Right cardiac atrium (tissue), 5 donors: ENCODE data around the gene PDE11A. TPM values are rescaled to one million over a fixed set of nuclear protein-coding genes. Genes with fewer than 3 reads are reported as not detected.
"Not testable (repeated sequence)": the region's sequence is repeated elsewhere in the genome, so short reads cannot be mapped to it uniquely, and the experiment has no call there.

Experiments used
- ATAC-seq, 2 donors: fragments of 200-7000 bp; cut with Tn5 transposase; one replicate each; pipeline versions ENCODE4 v1.8.0 to v1.9.1; 2020; ENCODE audit warnings: moderate library complexity in 2 of 2, mild to moderate bottlenecking in 1 of 2
- DNase-seq, 3 donors: peaks; one replicate each; pipeline ENCODE4 v3.0.0-alpha.2; 2020
- H3K27ac ChIP-seq: one replicate; pipeline ENCODE4 v1.5.1; 2013; ENCODE audit warnings: mild to moderate bottlenecking, low read length, control low read depth, moderate library complexity
- H3K27me3 ChIP-seq: one replicate; pipeline ENCODE4 v1.6.1; 2013; ENCODE audit not compliant: control insufficient read depth, insufficient read depth
- H3K4me1 ChIP-seq: one replicate; pipeline ENCODE4 v1.6.1; 2013; ENCODE audit warnings: low read length; ENCODE audit not compliant: control insufficient read depth, insufficient read depth
- H3K4me3 ChIP-seq: one replicate; pipeline ENCODE4 v1.5.1; 2013; ENCODE audit warnings: low read length, control low read depth
- H3K9me3 ChIP-seq: one replicate; pipeline ENCODE4 v1.6.1; 2013; ENCODE audit warnings: low read length; ENCODE audit not compliant: control insufficient read depth
- WGBS: extraction: QIAGEN DNeasy Blood & Tissue Kit; methylation state at CpG from one replicate; pipeline ENCODE4 v1.1.7; 2013; 5-methylcytosine and 5-hydroxymethylcytosine counted together
- intact Hi-C, 4 donors: fragments of 100-400 bp; cut with DNase I; formaldehyde crosslinking; loops; one replicate each; pipeline versions ENCODE4 v1.11.0 to v1.14.0; 2022 to 2023
- polyA plus RNA-seq: library from polyadenylated mRNA; stranded (reverse); fragments of 200-250 nt; gene quantifications from one replicate; pipeline ENCODE4 v1.2.3, GENCODE V29; 2013
- total RNA-seq, 4 donors: library from RNA; stranded (reverse); fragmentation: NEBNext Ultra II Directional; extraction: Animal tissue kit (Norgen Biotek cat#: 25700); gene quantifications; one replicate each; pipeline ENCODE4 v1.2.1, GENCODE V29; 2021
- donor health status: healthy with polysubstance abuse.
- donor health status: DM: no; HTN: yes; CAD: no.
- donor health status: DM: no; HTN: no; CAD: no.
- donor health status: DM: no; HTN: yes; CAD: no; lungs with severe emphysema.
- donor health status: DM: yes; HTN: yes; CAD: no.

PDE11A gene
- total and polyA plus RNA-seq, 5 donors = 0.08 to 0.63 (median 0.18) TPM

GRCh38 chr2:177964892-177965291 is 107.7 kb downstream of the PDE11A start:
- H3K9me3 ChIP-seq = no peaks in the 10 kb centered on the region
- H3K4me1 ChIP-seq = no peaks in the 10 kb centered on the region
- 61% methylated on average over 1 of the region's 1 CpG for WGBS
- ATAC-seq (no peak), DNase-seq (no peak)
- intact Hi-C loops = no loop called here
- H3K27ac ChIP-seq = no peak overlapping the region
- no peaks in the 10 kb centered on the region for H3K27me3 ChIP-seq
- H3K4me3 ChIP-seq = no peak overlapping the region

- WGBS = 28% methylated on average over 1 of the region's 1 CpG
- Histone ChIP-seq H3K4me3 (no peak overlapping the region), H3K27me3 (no peaks in the 10 kb centered on the region), H3K27ac (no peak overlapping the region), H3K9me3 (no peaks in the 10 kb centered on the region), H3K4me1 (no peaks in the 10 kb centered on the region)
- intact Hi-C loops = no loop called here
- ATAC-seq (no peak), DNase-seq (no peak)
Observed at GRCh38 chr2:177952151-177952550, 120.4 kb downstream of the PDE11A start.

DNA sequence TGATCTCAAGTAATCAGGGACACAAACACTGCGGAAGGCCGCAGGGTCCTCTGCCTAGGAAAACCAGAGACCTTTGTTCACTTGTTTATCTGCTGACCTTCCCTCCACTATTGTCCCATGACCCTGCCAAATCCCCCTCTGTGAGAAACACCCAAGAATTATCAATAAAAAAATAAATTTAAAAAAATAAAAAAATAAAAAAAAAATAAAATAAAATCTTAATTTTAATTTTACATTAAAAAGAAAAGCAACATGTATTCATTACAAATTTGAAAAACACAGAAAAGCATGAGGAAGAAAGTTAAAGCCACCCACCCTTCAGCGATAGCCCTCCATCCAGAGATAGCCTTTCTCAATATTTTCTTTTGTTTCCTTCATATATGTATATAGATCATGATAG is 125.0 kb downstream of the PDE11A start:
- H3K27me3 ChIP-seq, H3K4me1 ChIP-seq, H3K4me3 ChIP-seq, ATAC-seq, DNase-seq, H3K9me3 ChIP-seq, intact Hi-C loops, H3K27ac ChIP-seq: not testable (repeated sequence)
- WGBS = 97% methylated on average over 1 of the region's 3 CpGs

DNA sequence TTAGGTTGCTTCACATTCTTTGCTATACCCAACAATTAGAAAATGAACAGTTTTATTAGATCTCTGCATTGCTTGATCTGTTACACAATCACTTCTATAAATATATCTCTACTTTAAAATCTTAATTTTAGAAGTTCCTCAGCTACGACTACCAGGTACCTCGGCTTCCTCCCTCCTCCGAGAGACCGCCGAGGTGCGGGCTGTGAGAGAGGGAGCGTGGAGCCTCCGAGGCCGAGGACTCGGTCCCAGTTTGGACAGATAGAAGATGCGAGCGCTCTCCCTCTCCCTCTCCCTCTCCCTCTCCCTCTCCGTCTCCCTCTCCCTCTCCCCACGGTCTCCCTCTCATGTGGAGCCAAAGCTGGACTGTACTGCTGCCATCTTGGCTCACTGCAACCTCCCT is 128.0 kb downstream of the PDE11A start:
- H3K27ac ChIP-seq, H3K9me3 ChIP-seq, DNase-seq, H3K4me3 ChIP-seq, intact Hi-C loops, H3K27me3 ChIP-seq, H3K4me1 ChIP-seq, ATAC-seq: not testable (repeated sequence)
- 94% methylated on average over 14 of the region's 14 CpGs for WGBS

- WGBS = 70% methylated on average over 1 of the region's 1 CpG
- Histone ChIP-seq H3K4me1 (peaks cover 3% of the 10 kb centered on the region), H3K27me3 (no peaks in the 10 kb centered on the region), H3K9me3 (no peaks in the 10 kb centered on the region), H3K4me3 (no peak overlapping the region), H3K27ac (no peak overlapping the region)
- ATAC-seq = no peak
- intact Hi-C loops = no loop called here
- DNase-seq = no peak
Observed at GRCh38 chr2:177942731-177943130, 129.8 kb downstream of the PDE11A start.

GRCh38 chr2:177939211-177939610 is 133.4 kb downstream of the PDE11A start:
- no peak for DNase-seq
- H3K4me1 ChIP-seq = peaks cover 3% of the 10 kb centered on the region
- H3K27me3 ChIP-seq = no peaks in the 10 kb centered on the region
- no peak for ATAC-seq
- no peak overlapping the region for H3K4me3 ChIP-seq
- H3K27ac ChIP-seq = no peak overlapping the region
- 86% methylated on average over 2 of the region's 2 CpGs for WGBS
- intact Hi-C loops = no loop called here
- no peaks in the 10 kb centered on the region for H3K9me3 ChIP-seq

DNA sequence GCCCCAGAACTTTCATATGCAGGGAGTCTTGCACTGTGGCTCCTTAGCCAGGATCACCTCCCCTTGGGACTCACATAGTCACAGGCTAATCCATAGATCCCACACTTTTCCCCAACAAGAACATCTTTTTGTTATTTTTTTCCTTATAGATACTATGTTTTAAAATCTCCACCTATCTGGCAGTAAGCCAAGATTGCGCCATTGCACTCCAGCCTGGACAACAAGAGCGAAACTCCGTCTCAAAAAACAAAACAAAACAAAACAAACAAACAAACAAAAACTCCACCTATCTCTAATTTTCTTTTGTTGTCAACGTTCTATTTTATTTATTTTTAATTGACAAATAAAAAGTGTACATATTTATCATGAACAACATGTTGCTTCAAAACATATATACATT is 141.7 kb downstream of the PDE11A start:
- Histone ChIP-seq H3K27ac (no peak overlapping the region), H3K4me3 (no peak overlapping the region), H3K27me3 (no peaks in the 10 kb centered on the region), H3K4me1 (no peaks in the 10 kb centered on the region), H3K9me3 (no peaks in the 10 kb centered on the region)
- 80% methylated on average over 4 of the region's 4 CpGs for WGBS
- DNase-seq (no peak), ATAC-seq (no peak)
- intact Hi-C loops = no loop called here

- ATAC-seq (no peak), DNase-seq (no peak)
- Histone ChIP-seq H3K9me3 (no peaks in the 10 kb centered on the region), H3K27me3 (no peaks in the 10 kb centered on the region), H3K4me3 (no peak overlapping the region), H3K4me1 (no peaks in the 10 kb centered on the region), H3K27ac (no peak overlapping the region)
- 70% methylated on average over 2 of the region's 2 CpGs for WGBS
- intact Hi-C loops = no loop called here
Observed at GRCh38 chr2:177929662-177930522, 142.7 kb downstream of the PDE11A start.

- no peak for ATAC-seq
- intact Hi-C loops = no loop called here
- Histone ChIP-seq H3K27me3 (no peaks in the 10 kb centered on the region), H3K27ac (no peak overlapping the region), H3K9me3 (no peaks in the 10 kb centered on the region), H3K4me1 (no peaks in the 10 kb centered on the region), H3K4me3 (no peak overlapping the region)
- WGBS = 79% methylated on average over 2 of the region's 2 CpGs
- DNase-seq = no peak
Observed at GRCh38 chr2:177923323-177923722, 149.3 kb downstream of the PDE11A start.

- ATAC-seq (no peak), DNase-seq (no peak)
- Histone ChIP-seq H3K27ac (no peak overlapping the region), H3K4me3 (no peak overlapping the region), H3K4me1 (no peaks in the 10 kb centered on the region), H3K27me3 (no peaks in the 10 kb centered on the region), H3K9me3 (no peaks in the 10 kb centered on the region)
- intact Hi-C loops = no loop called here
- 53% methylated on average over 3 of the region's 3 CpGs for WGBS
Observed at GRCh38 chr2:177921726-177922125, 150.9 kb downstream of the PDE11A start.

GRCh38 chr2:177917169-177917568 is 155.4 kb downstream of the PDE11A start:
- no peak overlapping the region for H3K4me3 ChIP-seq
- H3K27ac ChIP-seq = no peak overlapping the region
- no peaks in the 10 kb centered on the region for H3K27me3 ChIP-seq
- H3K9me3 ChIP-seq = no peaks in the 10 kb centered on the region
- DNase-seq = no peak
- intact Hi-C loops = no loop called here
- 72% methylated on average over 1 of the region's 1 CpG for WGBS
- ATAC-seq = peak in 1 of 2 donors; percentile 84
- H3K4me1 ChIP-seq = no peaks in the 10 kb centered on the region
